Kidney capillary endothelial cell (primary cell): Measurements from ENCODE around the gene MMP23B.
"Not testable (repeated sequence)": the region's sequence is repeated elsewhere in the genome, so short reads cannot be mapped to it uniquely, and the experiment has no call there.

Experiments used
- DNase-seq: peaks from one replicate; pipeline ENCODE4 v3.0.0-alpha.2; 2018; ENCODE audit warnings: low spot score

MMP23B gene

DNA sequence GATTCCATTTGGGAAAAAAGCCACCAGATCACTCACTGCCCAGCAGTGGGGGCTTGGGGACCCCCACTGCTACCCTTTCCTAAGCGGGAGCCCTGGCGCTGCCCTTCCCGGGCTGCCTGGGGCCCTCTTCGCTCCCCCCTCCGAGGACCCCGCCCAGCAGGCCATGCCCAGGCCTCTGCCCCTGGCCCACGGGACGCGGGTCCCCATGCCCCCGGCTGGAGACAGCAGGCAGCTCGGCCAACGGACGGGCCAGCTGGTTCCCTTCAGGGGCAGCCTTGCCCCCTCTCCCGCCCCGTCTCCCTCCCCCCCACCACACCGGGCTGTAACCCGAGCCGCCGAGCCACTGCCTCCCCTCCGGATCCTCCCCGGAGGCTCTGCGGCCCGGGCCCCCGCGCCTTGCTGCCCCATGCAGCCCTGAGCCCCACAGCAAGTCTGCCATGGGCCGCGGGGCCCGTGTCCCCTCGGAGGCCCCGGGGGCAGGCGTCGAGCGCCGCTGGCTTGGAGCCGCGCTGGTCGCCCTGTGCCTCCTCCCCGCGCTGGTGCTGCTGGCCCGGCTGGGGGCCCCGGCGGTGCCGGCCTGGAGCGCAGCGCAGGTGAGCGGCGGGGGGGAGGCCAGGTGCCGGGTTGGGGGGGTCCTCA lies at the start of gene MMP23B:
MMP23B (plus strand) TSS at position 392 of the 639 bp plus-strand sequence; CDS start at position 438, 46 bp downstream.
- DNase-seq: no peak

DNA sequence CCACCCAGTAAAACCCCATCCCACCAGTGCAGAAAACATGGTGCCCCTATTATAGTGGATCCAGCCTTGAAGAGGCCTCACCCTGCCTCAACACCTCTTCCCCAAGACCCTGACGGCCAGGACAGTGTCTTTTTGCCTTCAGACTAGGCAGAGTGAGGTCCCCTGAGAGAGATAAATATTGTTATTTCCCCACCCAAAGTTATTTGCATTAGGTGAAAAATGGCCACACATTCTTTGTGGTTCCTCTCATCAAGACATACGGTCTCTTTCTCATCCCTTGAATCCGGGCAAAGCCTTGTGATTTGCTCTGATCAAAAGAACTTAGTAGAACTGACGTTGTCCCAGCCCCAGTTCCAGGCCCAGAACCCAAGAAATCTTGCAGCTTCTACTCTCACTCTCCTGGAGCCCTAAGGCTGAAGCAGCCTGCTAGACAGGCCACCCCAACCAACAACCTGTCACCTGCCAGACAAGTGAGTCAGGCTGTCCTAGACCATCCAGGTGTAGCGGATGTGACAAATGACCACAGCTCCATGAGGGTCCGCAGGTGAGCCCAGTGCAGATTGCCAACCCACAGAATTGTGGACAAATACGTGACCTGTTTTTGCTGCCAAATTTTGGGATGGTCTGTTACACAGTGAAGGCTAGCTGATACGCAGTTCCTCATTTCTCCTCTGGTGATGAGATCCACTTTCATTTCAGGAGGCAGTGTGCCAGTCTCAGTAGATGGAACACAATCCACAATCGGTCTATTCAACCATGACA lies 49.2 kb upstream of the MMP23B start:
- no peak for DNase-seq

DNA sequence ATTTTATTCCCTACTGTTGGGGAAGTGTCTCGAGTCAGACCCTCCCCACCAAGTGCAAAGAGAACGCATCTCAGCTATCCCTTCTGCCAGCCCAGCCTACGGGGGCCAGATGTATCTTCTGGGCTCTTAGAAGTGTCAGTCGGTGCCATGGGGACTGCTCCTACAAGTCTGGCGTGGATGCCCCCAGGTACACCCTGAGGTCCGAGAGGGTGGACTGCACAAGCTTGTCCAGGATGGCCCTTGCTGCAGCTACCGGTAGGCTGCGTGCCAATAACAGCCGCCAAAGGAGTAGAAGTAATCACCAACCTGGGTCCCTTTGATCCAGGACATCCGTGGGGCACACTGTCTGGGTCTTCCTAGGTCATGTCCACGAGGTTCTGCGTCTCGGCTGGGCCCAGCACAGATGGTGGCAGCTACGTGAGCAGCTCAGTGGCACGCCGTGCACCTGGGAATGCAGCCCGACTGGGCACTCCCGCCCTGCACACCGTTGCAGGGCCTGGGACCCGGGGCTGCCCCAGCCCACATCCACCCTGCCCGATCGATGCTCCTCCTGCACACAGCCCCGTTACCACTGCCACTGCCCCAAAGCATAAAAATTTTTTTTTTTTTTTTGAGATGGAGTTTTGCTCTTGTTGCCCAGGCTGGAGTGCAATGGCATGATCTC lies 48.5 kb upstream of the MMP23B start:
- no peak for DNase-seq

GRCh38 chr1:1591452-1591851 lies 40.5 kb upstream of the MMP23B start:
- peak; percentile 68 for DNase-seq

GRCh38 chr1:1593834-1594601 lies 38.0 kb upstream of the MMP23B start:
- no peak for DNase-seq

DNA sequence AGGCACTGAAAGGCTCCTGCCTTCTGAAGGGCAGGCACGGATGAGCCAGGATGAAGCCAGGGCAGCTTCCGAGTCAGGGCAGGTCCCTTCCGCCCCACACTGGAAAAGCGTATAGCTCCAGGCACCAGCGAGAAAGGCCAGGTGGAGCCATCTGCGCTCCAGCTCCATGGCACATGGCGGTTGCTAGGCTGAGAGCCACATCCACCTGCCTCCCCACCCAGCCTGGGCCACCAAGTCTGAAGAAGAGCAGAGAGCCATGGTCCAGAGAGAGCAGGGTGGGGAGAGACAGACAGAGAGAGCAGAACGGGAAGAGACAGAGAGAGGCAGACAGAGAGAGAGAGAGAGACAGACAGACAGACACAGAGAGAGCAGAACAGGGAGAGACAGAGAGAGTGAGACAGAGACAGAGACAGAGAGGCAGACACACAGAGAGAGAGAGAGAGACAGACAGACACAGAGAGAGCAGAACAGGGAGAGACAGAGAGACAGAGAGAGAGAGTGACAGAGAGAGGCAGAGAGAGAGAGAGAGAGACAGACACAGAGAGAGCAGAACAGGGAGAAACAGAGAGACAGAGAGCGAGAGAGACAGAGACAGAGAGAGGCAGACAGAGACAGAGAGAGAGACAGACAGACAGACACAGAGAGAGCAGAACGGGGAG lies 37.2 kb upstream of the MMP23B start:
- DNase-seq: no peak

DNA sequence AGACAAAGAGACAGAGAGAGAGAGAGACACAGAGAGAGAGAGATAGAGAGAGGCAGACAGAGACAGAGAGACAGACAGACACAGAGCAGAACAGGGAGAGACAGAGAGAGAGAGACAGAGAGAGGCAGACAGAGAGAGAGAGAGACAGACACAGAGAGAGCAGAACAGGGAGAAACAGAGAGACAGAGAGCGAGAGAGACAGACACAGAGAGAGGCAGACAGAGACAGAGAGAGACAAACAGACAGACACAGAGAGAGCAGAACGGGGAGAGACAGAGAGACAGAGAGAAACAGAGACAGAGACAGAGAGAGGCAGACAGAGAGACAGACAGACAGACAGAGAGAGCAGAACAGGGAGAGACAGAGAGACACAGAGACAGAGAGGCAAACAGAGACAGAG lies 36.6 kb upstream of the MMP23B start:
- not testable (repeated sequence) for DNase-seq

- DNase-seq: no peak
Measured at GRCh38 chr1:1596493-1597274, 35.3 kb upstream of the MMP23B start.

DNA sequence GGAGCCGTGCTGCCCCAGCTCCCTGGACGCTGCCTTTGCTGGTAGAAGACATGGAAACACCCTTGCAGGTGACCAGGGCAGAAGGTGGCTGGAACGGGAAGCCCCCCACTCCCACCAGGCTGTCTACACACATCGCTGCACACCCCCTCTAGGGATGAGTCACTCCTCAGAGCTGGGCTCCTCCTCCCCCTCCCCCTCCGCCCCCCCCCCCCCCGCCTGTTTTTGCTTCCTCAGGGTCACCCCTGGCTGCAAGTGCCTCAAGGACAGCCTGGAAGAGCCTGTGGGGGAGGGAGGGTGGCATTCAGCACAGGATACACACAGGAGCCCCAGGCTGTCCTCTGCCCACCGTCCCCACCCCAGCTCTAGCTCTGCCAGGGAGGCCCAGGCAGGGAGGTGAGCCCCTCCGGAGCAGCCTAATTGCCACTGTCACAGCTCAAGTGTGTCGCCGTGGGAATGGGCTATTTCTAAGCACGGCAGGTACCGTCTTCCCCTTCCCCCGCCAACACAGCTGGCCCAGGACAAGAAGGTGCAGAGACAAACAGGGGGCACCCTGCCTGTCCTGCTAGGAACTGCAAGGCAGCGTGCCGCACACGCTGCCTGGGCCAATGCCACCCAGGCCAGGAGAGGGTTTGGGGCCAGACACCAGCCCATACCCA lies 34.6 kb upstream of the MMP23B start:
- no peak for DNase-seq

DNA sequence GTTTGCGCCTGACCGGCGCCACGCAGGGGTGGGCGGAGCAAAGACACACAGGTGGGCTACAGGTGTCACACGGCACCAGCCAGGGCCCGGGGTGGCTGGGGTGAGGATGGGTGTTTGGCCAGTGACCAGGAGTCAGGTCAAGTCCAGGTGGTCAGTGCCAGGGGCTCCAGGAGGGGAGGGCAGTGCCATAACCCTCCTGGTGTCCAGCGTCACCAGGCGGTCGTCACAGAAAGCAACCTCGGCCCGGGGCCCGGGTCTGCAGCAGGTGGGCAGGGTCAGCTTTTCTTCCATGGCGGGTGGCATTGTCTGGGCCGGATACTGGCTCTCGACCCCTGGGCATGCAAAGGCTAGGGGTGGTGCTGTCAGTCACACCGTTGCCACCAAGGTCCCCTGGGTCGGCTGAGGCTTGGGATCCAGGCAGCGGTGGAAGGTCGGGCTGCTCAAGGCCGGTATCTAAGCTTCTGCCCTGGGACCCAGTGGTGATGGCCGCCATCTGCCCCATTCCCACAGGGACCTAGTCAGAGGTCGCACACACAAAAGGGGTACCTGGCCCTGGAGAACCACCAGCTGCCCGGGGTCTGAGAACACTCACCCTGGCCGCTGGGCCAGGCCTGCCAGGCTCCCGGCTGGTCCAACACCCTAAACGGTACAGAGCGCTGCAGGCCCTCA lies 33.8 kb upstream of the MMP23B start:
- no peak for DNase-seq

DNA sequence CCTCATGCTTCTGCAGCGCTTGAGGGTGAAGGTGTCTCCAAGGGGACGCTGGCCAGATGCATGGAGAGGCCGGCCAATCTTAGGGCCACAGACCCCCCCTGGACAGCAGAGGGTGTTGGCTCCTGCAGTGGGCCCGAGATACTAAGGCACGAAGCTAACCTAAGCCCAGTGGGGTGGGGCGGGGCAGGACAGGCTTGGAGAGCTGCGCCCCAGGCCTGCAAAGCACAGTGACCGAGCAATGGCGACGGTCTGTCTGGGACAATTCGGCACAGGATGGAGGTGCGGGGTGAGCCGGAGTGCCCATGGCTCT lies 33.3 kb upstream of the MMP23B start:
- no peak for DNase-seq

DNA sequence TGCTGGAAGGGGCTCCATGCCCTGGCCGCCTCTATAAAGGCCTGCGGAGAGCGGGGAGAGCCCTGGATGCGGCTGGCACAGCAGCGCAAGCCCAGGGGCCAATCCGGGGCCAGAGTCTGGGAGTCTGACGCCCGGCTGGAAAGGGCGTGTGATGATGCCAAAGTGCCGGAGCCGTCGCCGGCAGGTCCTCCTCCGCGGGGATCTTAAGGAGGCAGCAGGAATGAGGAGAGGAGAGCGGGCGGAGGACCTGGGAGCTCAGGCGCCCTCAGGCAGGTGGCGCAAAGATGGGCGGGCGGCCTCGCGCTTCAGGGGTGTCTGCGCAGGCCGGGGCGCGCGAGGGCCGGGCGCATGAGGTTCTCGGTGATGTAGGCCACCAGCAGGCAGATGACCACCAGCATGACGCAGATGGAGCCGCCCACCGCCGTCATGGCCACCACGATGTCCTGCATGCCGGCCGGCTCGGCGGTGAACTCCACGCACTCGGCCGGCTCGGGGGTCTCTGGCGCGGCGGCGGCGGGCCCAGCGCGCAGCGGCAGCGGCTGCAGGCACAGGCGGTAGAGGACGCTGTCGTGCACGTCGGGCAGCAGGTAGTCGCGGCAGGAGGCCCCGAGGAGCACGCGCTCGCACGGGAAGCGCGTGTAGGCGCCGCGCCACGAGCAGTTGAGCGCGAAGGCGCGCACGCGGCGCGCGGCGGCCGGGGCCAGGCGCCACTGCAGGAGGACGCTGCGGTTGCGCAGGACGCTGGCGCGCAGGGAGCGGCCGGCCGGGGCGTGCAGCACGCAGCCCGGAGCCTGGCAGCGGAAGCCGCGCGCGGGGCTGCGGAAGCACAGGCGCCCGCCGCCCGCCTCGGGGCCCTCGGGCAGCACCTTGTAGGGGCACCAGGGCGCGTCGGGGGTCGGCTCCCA lies 32.7 kb upstream of the MMP23B start:
- DNase-seq: peak; percentile 51

- no peak for DNase-seq
Measured at GRCh38 chr1:1599935-1600860, 31.8 kb upstream of the MMP23B start, which contains the start of gene FNDC10. TSS of gene FNDC10 (minus strand) at chr1:1600135. CDS start at chr1:1600015, 120 bp downstream.

- DNase-seq: no peak
Measured at GRCh38 chr1:1600861-1601563, 31.0 kb upstream of the MMP23B start.

- DNase-seq: no peak
Measured at GRCh38 chr1:1601564-1602303, 30.2 kb upstream of the MMP23B start.

DNA sequence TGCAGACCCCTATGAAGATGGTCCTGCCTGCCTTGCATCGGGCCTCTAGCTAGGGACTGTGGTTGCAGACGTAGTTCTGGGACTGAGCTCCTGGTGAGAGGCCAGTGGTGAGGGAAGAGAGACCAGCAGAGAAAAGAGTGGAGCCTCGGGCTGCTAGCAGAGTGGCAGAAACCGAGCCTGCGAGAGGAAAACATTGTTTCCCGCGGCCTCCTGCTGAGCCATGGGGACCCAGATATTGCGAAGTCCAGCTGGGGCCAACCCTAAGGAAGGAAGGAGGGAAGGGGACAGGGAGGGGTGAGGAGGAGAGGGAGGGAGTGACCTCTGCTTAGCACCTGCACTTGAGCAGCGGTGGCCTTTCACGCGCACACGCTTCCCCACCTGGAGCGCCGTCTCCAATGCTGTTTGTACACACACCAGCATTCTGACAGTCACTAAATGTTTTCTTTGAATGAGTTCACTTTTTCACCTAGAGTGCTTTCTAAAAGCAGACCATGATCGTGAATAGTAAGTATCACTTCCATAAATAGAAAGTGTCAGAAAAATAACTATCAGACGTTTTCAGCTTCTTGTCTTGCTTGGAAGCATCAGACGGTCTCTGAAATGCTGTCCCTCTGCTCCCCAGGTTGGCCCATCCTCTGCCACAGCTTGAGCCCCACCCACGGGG lies 29.5 kb upstream of the MMP23B start:
- DNase-seq: no peak
